Measurements from ENCODE around the gene SRGN. TPM values are rescaled to one million over a fixed set of nuclear protein-coding genes. Genes with fewer than 3 reads are reported as not detected.

Gene SRGN
- total and polyA plus RNA-seq, 2 of the 13 experiments (the other 11 are each of a cell fraction or from before 2014, with no cell fraction given) = 0.09 TPM; not detected in 1

- in situ Hi-C loops (cut with HindIII; ENCODE audit: extremely low pct_ligation_motif_present, low pct_unique_long_range_greater_than_20kb) = loop anchor here (5.0 kb wide), 1 partner anchor 83 kb away; no protein-coding TSS in a partner anchor
- TF ChIP-seq THRA (CRISPR knock-in tag; IDR thresholded peaks at IDR 0.05; ENCODE audit: borderline replicate concordance) = no peak
- TF ChIP-seq RFXANK (CRISPR knock-in tag; IDR thresholded peaks at IDR 0.05) = no peak
- TF ChIP-seq YY1 (IDR thresholded peaks at IDR 0.05; ENCODE audit: insufficient read depth, insufficient replicate concordance, low read depth, low read length) = no peak
- TF ChIP-seq JUND (CRISPR knock-in tag; IDR thresholded peaks at IDR 0.05) = no peak
- TF ChIP-seq ZNF883 (CRISPR knock-in tag; IDR thresholded peaks at IDR 0.05; ENCODE audit: not compliant biosample characterization) = no peak
- no peak for TF ChIP-seq SMAD3 (CRISPR knock-in tag; IDR thresholded peaks at IDR 0.05)
- TF ChIP-seq ZFP91 (CRISPR knock-in tag; IDR thresholded peaks at IDR 0.05; ENCODE audit: borderline replicate concordance) = no peak
- no peak for TF ChIP-seq NFRKB (IDR thresholded peaks at IDR 0.05)
- TF ChIP-seq RARG (CRISPR knock-in tag; IDR thresholded peaks at IDR 0.05; ENCODE audit: low read depth) = no peak
- TF ChIP-seq RAD21 (CRISPR knock-in tag; IDR thresholded peaks at IDR 0.05) = no peak
- no peaks in the 10 kb centered on the region for H3K79me2 ChIP-seq (ENCODE audit: insufficient read depth, low read length)
Observed at GRCh38 chr10:69089638-69090599, 2.0 kb downstream of the SRGN start.

More at GRCh38 chr10:69089638-69090599, 2.0 kb downstream of the SRGN start:
- intact Hi-C loops (cut with micrococcal nuclease; ENCODE audit: unreplicated experiment) = loop anchor here (5.0 kb wide), 1 partner anchor 133 kb away; the partner anchor contains the start of gene DDX21
- BruUV-seq (replicated peaks) = no TSS peak
- Histone ChIP-seq H3K4me2 (ENCODE audit: low read depth, low read length) (no peak overlapping the region), H3K27ac (ENCODE audit: extremely low read length, insufficient read depth, low read length) (no peak overlapping the region), H3K36me3 (replicated peaks in 1 of 2; ENCODE audit: control insufficient read depth in 1 of 2, insufficient read depth in 2 of 2, low read length in 2 of 2) (no peaks in the 10 kb centered on the region), H2AFZ (ENCODE audit: low read length) (no peak overlapping the region), H3K4me3 (replicated peaks in 1 of 3; ENCODE audit: insufficient read depth in 1 of 3, low read depth in 2 of 3, low read length in 3 of 3) (no peak overlapping the region), H4K20me1 (ENCODE audit: insufficient read depth, low read length) (no peaks in the 10 kb centered on the region), H3K4me1 (ENCODE audit: insufficient read depth, low read length) (peaks cover 14% of the 10 kb centered on the region; the same call in 1 of the 2 replicates), H3K9ac (ENCODE audit: insufficient read depth, low read depth, low read length) (no peak overlapping the region), H3K9me3 (ENCODE audit: low read length) (no peaks in the 10 kb centered on the region), H3K27me3 (ENCODE audit: control insufficient read depth in 1 of 2, insufficient read depth in 2 of 2, low read length in 2 of 2) (peaks cover 3 to 4% of the 10 kb centered on the region in 2 experiments; a peak in 3 of 5 replicates)
- ATAC-seq (no peak), FAIRE-seq (no peak), DNase-seq (ENCODE audit: low spot score) (no peak)
- POLR2A ChIA-PET = no interaction called here
- WGBS (ENCODE audit: low lambda C conversion rate) = 50% methylated on average over 16 of the region's 16 CpGs
- CTCF ChIA-PET (ENCODE audit: low intra/inter-chr PET ratio, low total read pairs) = no interaction called here
